Measurements from ENCODE around the gene NOC3L. TPM values are rescaled to one million over a fixed set of nuclear protein-coding genes. Genes with fewer than 3 reads are reported as not detected.

Gene NOC3L
- total RNA-seq, 1 donor from 2014 or later, result 22.6 TPM

- Histone ChIP-seq H3K27me3 (ENCODE audit: control insufficient read depth, insufficient read depth, low read length) (no peaks in the 10 kb centered on the region), H3K36me3 (ENCODE audit: control insufficient read depth, insufficient read depth, low read length) (peaks cover 3% of the 10 kb centered on the region), H3K4me3 (ENCODE audit: low read depth, low read length) (no peak overlapping the region)
- FAIRE-seq, result no peak
- peak; percentile 49 for DNase-seq (ENCODE audit: low read depth)
- TF ChIP-seq CTCF (IDR thresholded peaks at IDR 0.05; ENCODE audit: insufficient read depth, low read length, severe bottlenecking), result peak; percentile 62
Measured at GRCh38 chr10:94320285-94320914, 42.3 kb downstream of the NOC3L start.

- H3K4me3 ChIP-seq (ENCODE audit: low read depth, low read length), result no peak overlapping the region
- TF ChIP-seq CTCF (IDR thresholded peaks at IDR 0.05; ENCODE audit: insufficient read depth, low read length, severe bottlenecking), result no peak
- no peaks in the 10 kb centered on the region for H3K27me3 ChIP-seq (ENCODE audit: control insufficient read depth, insufficient read depth, low read length)
- H3K36me3 ChIP-seq (ENCODE audit: control insufficient read depth, insufficient read depth, low read length), result no peaks in the 10 kb centered on the region
- peak; percentile 21 for DNase-seq (ENCODE audit: low read depth)
- no peak for FAIRE-seq
Measured at GRCh38 chr10:94316560-94316959, 46.2 kb downstream of the NOC3L start.

DNA sequence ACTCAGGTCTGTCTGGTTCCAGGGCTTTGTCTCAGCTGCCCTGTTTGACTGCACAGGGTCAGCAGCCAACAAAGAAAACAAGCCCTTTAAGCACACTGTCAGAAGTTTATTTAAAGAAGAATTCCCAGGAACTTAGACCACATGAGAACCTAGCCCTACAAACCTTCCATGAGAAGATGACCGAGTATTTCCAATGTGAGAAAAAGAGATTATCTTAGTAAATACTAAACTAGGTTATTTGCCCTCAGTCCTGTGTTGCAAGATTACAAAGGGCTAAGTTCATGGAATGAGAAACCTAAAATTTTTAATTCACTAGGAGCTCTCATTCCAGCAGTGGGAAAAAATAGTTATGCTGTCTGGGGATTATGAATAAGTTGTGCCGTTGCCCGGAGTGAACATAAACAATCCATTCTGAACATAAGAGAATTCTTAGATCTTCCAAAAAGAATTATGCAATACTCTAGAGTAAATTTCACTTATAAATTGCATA is 46.7 kb downstream of the NOC3L start:
- FAIRE-seq (no peak), DNase-seq (ENCODE audit: low read depth) (no peak)
- no peaks in the 10 kb centered on the region for H3K36me3 ChIP-seq (ENCODE audit: control insufficient read depth, insufficient read depth, low read length)
- no peak for TF ChIP-seq CTCF (IDR thresholded peaks at IDR 0.05; ENCODE audit: insufficient read depth, low read length, severe bottlenecking)
- H3K4me3 ChIP-seq (ENCODE audit: low read depth, low read length), result no peak overlapping the region
- H3K27me3 ChIP-seq (ENCODE audit: control insufficient read depth, insufficient read depth, low read length), result no peaks in the 10 kb centered on the region

- Histone ChIP-seq H3K27me3 (ENCODE audit: control insufficient read depth, insufficient read depth, low read length) (no peaks in the 10 kb centered on the region), H3K4me3 (ENCODE audit: low read depth, low read length) (no peak overlapping the region), H3K36me3 (ENCODE audit: control insufficient read depth, insufficient read depth, low read length) (no peaks in the 10 kb centered on the region)
- no peak for TF ChIP-seq CTCF (IDR thresholded peaks at IDR 0.05; ENCODE audit: insufficient read depth, low read length, severe bottlenecking)
- DNase-seq (ENCODE audit: low read depth) (no peak), FAIRE-seq (no peak)
Measured at GRCh38 chr10:94315024-94315451, 47.7 kb downstream of the NOC3L start.

- TF ChIP-seq CTCF (IDR thresholded peaks at IDR 0.05; ENCODE audit: insufficient read depth, low read length, severe bottlenecking), result no peak
- DNase-seq (ENCODE audit: low read depth) (no peak), FAIRE-seq (no peak)
- no peaks in the 10 kb centered on the region for H3K36me3 ChIP-seq (ENCODE audit: control insufficient read depth, insufficient read depth, low read length)
- no peaks in the 10 kb centered on the region for H3K27me3 ChIP-seq (ENCODE audit: control insufficient read depth, insufficient read depth, low read length)
- no peak overlapping the region for H3K4me3 ChIP-seq (ENCODE audit: low read depth, low read length)
Measured at GRCh38 chr10:94310369-94310768, 52.4 kb downstream of the NOC3L start.

DNA sequence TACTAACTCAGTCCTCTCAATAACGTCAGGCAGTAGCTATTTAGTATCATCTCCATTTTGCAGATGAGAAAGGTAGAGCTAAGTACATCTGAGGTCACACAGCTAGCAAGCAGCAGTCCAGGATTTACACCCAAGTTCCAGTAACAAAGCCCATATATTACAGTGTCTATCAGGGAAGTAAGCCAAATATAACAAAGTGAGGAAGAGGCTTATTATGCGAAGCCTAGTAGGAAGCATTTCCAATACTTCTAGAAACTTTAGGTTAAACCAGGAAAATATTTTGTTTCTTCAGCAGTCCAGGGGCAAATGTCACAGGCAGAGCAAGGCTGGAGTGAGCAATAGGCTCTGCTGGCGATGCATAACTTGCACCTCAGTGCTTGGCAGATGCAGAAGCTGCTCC is 53.9 kb downstream of the NOC3L start:
- DNase-seq (ENCODE audit: low read depth), result no peak
- H3K4me3 ChIP-seq (ENCODE audit: low read depth, low read length), result no peak overlapping the region
- no peak for FAIRE-seq
- no peak for TF ChIP-seq CTCF (IDR thresholded peaks at IDR 0.05; ENCODE audit: insufficient read depth, low read length, severe bottlenecking)
- H3K36me3 ChIP-seq (ENCODE audit: control insufficient read depth, insufficient read depth, low read length), result no peaks in the 10 kb centered on the region
- no peaks in the 10 kb centered on the region for H3K27me3 ChIP-seq (ENCODE audit: control insufficient read depth, insufficient read depth, low read length)

Data from bronchial epithelial cell (primary cell).